IMR-90 (cell line): ENCODE measurements around the gene RPTOR.

Experiments
- CEBPB ChIP-seq: IDR thresholded peaks from 2 replicates; pipeline ENCODE4 v1.6.1; 2012; ENCODE audit warnings: low read depth, low read length, improper control_type of control experiment
- MAFK ChIP-seq: IDR thresholded peaks from 2 replicates; pipeline ENCODE4 v1.6.1; 2012; ENCODE audit warnings: low read depth, low read length, improper control_type of control experiment
- MAZ ChIP-seq: IDR thresholded peaks from 2 replicates; pipeline ENCODE4 v1.6.1; 2012; ENCODE audit warnings: low read depth, mild to moderate bottlenecking, low read length, improper control_type of control experiment, moderate library complexity, borderline replicate concordance
- MXI1 ChIP-seq: IDR thresholded peaks from 2 replicates; pipeline ENCODE4 v1.6.1; 2012; ENCODE audit warnings: low read depth, mild to moderate bottlenecking, low read length, moderate library complexity, borderline replicate concordance
- RAD21 ChIP-seq: IDR thresholded peaks from 2 replicates; pipeline ENCODE4 v1.6.1; 2012; ENCODE audit warnings: low read length, improper control_type of control experiment
- RCOR1 ChIP-seq: IDR thresholded peaks from 2 replicates; pipeline ENCODE4 v1.6.1; 2012; ENCODE audit warnings: mild to moderate bottlenecking, low read length, improper control_type of control experiment; ENCODE audit not compliant: insufficient replicate concordance
- RFX5 ChIP-seq: IDR thresholded peaks from 2 replicates; pipeline ENCODE4 v1.8.0; 2012; ENCODE audit warnings: low read depth, mild to moderate bottlenecking, low read length, moderate library complexity
- SMC3 ChIP-seq: fragments of 150-350 bp; IDR thresholded peaks from 2 replicates; pipeline ENCODE4 v1.6.1; 2016; ENCODE audit warnings: low read depth, mild to moderate bottlenecking, antibody characterized with exemption, low read length, moderate library complexity
- TF ChIP-seq, protein P1 (sequence below): conservative IDR thresholded peaks from 2 replicates; pipeline ENCODE4 v1.5.1; 2012; ENCODE audit warnings: mild to moderate bottlenecking, low read depth, low read length, improper control_type of control experiment

GRCh38 chr17:80812362-80813088, 267.9 kb downstream of the RPTOR start:
- TF ChIP-seq, protein P1, sequence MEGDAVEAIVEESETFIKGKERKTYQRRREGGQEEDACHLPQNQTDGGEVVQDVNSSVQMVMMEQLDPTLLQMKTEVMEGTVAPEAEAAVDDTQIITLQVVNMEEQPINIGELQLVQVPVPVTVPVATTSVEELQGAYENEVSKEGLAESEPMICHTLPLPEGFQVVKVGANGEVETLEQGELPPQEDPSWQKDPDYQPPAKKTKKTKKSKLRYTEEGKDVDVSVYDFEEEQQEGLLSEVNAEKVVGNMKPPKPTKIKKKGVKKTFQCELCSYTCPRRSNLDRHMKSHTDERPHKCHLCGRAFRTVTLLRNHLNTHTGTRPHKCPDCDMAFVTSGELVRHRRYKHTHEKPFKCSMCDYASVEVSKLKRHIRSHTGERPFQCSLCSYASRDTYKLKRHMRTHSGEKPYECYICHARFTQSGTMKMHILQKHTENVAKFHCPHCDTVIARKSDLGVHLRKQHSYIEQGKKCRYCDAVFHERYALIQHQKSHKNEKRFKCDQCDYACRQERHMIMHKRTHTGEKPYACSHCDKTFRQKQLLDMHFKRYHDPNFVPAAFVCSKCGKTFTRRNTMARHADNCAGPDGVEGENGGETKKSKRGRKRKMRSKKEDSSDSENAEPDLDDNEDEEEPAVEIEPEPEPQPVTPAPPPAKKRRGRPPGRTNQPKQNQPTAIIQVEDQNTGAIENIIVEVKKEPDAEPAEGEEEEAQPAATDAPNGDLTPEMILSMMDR = no peak
- TF ChIP-seq SMC3 (no peak), RCOR1 (no peak), RAD21 (no peak), MXI1 (no peak), CEBPB (no peak), MAZ (no peak), MAFK (no peak), RFX5 (no peak)
